ES-I3 (cell line): Measurements from ENCODE around the gene ZNF410.

ENCODE experiments used
- H3K36me3 ChIP-seq: 2 replicates; pipeline ENCODE4 v1.6.1; 2013; ENCODE audit warnings: mild to moderate bottlenecking, low read length, control low read depth, moderate library complexity; ENCODE audit not compliant: insufficient read depth
- H3K4me1 ChIP-seq: 2 replicates; pipeline ENCODE4 v1.6.1; 2013; ENCODE audit warnings: mild to moderate bottlenecking, control low read depth, low read length; ENCODE audit not compliant: insufficient read depth
- H3K9ac ChIP-seq: 2 replicates; pipeline ENCODE4 v1.6.1; 2013; ENCODE audit warnings: low read depth, mild to moderate bottlenecking, low read length, moderate library complexity
- H3K9me3 ChIP-seq: 2 replicates; pipeline ENCODE4 v1.6.1; 2013; ENCODE audit warnings: mild to moderate bottlenecking, low read length, moderate library complexity; ENCODE audit not compliant: control insufficient read depth, insufficient read depth

The ZNF410 gene

DNA sequence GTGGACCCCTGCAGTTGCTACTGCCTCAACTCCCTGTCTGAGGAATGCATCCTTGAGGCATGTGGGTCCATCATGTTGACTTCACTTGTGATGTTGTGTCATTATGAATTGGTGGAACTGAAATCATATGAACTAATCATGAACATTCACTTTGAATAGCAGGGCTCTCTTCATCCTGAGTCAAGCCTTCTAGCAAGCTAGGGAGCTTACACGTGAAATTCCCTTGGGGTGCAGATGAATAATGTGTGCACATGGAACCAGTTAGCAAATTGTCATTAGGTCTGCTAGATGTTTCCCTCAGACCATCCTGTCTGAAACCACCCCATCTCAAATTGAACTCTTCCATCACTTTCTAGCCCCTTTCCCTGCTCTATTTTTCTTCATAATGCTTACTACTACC, 67.1 kb downstream of the ZNF410 start:
- no peak overlapping the region for H3K9ac ChIP-seq
- H3K4me1 ChIP-seq, result no peaks in the 10 kb centered on the region
- no peaks in the 10 kb centered on the region for H3K9me3 ChIP-seq
- peaks cover 6% of the 10 kb centered on the region; the same call in 1 of the 2 replicates for H3K36me3 ChIP-seq

DNA sequence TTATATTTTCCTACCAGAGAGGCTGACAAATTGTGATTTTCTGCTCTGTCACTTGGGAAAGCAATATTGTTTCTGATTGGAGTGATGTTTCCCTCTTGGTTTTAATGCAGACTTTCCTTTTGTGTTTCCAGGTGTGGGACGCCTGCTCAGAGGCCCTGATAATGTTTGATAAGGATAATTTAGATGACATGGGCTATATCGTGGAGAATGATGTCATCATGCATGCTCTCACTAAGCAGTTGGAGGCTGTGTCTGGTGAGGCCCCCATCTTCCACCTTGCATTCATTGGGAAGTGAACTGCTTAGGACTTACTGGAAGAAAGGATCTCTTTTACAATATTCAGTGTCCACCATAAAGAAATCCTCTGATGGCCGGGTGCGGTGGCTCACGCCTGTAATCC, 69.0 kb downstream of the ZNF410 start:
- Histone ChIP-seq H3K36me3 (peaks cover 8% of the 10 kb centered on the region; the same call in 1 of the 2 replicates), H3K9me3 (no peaks in the 10 kb centered on the region), H3K9ac (no peak overlapping the region), H3K4me1 (no peaks in the 10 kb centered on the region)

- Histone ChIP-seq H3K9ac (no peak overlapping the region), H3K36me3 (peaks cover 10% of the 10 kb centered on the region; the same call in 1 of the 2 replicates), H3K4me1 (no peaks in the 10 kb centered on the region), H3K9me3 (no peaks in the 10 kb centered on the region)
Measured at GRCh38 chr14:73958591-73958990, 71.9 kb downstream of the ZNF410 start.

DNA sequence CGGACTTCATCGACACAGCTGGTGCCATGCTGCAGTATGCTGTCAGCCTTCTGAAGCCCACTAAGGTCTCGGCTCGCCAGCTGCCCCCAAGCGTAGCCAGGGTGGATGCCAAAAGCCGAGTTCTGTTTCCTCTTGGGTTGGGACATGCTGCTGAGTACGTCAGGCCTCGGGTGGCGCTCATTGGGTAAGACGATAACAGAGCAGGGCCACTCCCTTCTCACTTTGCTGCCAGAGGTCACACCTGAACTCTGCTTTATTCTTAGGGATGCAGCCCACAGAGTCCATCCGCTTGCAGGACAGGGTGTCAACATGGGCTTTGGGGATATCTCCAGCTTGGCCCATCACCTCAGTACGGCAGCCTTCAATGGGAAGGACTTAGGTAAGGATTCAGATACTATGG, 74.5 kb downstream of the ZNF410 start:
- Histone ChIP-seq H3K9ac (no peak overlapping the region), H3K36me3 (0 out of 2 replicates have a peak, but pooled peaks cover 8% of the 10 kb centered on the region), H3K4me1 (no peaks in the 10 kb centered on the region), H3K9me3 (no peaks in the 10 kb centered on the region)

GRCh38 chr14:73965216-73965615, 78.6 kb downstream of the ZNF410 start:
- Histone ChIP-seq H3K36me3 (peaks cover 4% of the 10 kb centered on the region; the same call in 1 of the 2 replicates), H3K9me3 (no peaks in the 10 kb centered on the region), H3K9ac (no peak overlapping the region), H3K4me1 (no peaks in the 10 kb centered on the region)

GRCh38 chr14:73968885-73969284, 82.2 kb downstream of the ZNF410 start:
- no peak overlapping the region for H3K9ac ChIP-seq
- no peaks in the 10 kb centered on the region for H3K4me1 ChIP-seq
- no peaks in the 10 kb centered on the region; the same call in 1 of the 2 replicates for H3K36me3 ChIP-seq
- H3K9me3 ChIP-seq, result no peaks in the 10 kb centered on the region

- Histone ChIP-seq H3K4me1 (no peaks in the 10 kb centered on the region), H3K9ac (no peak overlapping the region), H3K9me3 (no peaks in the 10 kb centered on the region), H3K36me3 (no peaks in the 10 kb centered on the region; the same call in 1 of the 2 replicates)
Measured at GRCh38 chr14:73973497-73973896, 86.8 kb downstream of the ZNF410 start.

- no peaks in the 10 kb centered on the region for H3K36me3 ChIP-seq
- no peaks in the 10 kb centered on the region for H3K4me1 ChIP-seq
- no peak overlapping the region for H3K9ac ChIP-seq
- no peaks in the 10 kb centered on the region for H3K9me3 ChIP-seq
Measured at GRCh38 chr14:73976125-73976524, 89.5 kb downstream of the ZNF410 start.

DNA sequence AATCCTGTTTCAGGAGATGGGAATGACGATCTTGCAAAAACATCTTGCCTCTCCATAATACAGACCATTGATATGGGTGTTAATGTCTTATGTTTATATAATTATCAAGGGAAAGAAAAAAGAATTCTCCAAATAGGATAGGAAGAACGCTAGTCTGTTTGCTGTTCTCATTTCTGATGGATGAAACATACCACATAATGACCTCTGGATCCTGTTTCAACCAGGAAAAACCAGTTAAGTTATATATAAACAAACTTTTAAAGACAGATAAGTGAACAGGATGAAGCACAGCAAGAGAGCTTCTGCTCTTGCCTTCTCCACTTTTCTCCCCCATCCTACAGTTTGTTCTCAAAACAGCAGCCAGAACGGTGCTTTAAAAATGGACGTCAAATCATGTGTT, 91.2 kb downstream of the ZNF410 start:
- H3K9ac ChIP-seq, result no peak overlapping the region
- no peaks in the 10 kb centered on the region for H3K9me3 ChIP-seq
- H3K4me1 ChIP-seq, result no peaks in the 10 kb centered on the region
- no peaks in the 10 kb centered on the region for H3K36me3 ChIP-seq
